ENCODE results near the gene SUSD6.

SUSD6 gene, protein sequence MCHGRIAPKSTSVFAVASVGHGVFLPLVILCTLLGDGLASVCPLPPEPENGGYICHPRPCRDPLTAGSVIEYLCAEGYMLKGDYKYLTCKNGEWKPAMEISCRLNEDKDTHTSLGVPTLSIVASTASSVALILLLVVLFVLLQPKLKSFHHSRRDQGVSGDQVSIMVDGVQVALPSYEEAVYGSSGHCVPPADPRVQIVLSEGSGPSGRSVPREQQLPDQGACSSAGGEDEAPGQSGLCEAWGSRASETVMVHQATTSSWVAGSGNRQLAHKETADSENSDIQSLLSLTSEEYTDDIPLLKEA

DNA sequence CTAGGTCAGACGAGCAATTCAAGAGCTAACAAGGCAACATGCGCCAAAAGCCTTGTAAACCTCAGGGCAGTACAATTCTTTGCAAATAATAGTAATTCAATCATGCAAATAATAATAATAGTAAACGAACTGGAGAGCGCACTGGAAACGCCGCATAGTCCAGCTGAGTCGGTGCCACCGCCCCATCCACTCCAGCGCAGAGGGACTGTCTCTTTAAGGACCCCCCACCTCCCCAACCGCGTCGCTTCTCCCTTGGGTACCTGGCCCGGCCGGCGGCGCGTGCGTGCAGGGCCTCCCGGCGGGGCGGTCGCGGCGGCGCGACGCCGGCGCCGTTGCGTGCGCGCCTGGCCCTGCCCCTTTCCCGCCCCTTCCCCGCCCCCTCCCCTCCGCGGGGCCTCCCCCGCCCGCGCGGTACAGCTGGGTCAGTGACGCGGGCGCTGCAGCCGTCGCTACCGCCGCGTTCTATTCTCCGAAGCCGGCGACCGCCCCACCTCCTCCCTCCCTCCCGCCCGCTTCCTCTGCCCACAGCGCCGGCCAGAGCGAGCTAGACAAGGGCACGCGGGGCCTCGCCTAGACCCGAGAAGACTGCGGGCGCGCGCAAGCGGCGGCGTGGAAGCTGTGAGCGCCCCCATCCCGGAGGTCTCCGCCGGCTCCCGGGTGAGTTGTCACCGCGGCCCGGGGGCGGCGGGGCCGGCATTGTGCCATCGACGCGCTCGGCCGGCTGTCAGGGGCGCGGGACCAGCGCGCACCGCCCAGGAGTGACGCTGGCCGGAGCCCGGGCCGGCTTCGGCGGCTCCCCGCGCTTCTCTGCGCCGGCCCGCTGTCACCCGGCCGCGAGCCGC, at the start of gene SUSD6:
SUSD6 (plus strand) TSS at position 425 of the 842 bp plus-strand sequence. CDS start 46,997 bp downstream, outside the sequence.
- peak; percentile 44; the same call in 1 of the 2 replicates for TF ChIP-seq POLR2A (IDR thresholded peaks at IDR 0.05; ENCODE audit: low read depth, low read length)
- DNase-seq (ENCODE audit: insufficient read length, low spot score) (peak; percentile 79), FAIRE-seq (no peak)

DNA sequence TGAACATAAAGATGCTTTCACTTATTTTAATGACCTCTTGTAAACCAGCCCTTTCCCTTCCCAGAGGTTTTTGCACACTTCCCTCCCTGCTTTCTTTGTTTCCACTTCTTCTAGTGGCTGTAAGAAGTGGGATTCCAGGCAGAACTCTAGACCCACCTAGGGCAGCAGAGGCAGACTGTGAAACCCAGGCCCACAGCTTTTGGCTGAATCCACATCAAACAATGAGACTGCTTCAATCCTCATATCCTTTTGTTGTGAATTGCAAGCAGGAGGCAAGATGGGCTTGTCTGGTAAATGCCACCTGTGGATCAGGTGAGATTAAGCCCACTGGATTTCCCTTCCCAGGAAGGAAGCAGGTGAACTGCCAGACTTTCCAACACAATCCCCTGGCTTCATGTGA, 49.5 kb upstream of the SUSD6 start:
- FAIRE-seq, result no peak
- no peak for DNase-seq (ENCODE audit: insufficient read length, low spot score)
- TF ChIP-seq POLR2A (IDR thresholded peaks at IDR 0.05; ENCODE audit: low read depth, low read length), result no peak

DNA sequence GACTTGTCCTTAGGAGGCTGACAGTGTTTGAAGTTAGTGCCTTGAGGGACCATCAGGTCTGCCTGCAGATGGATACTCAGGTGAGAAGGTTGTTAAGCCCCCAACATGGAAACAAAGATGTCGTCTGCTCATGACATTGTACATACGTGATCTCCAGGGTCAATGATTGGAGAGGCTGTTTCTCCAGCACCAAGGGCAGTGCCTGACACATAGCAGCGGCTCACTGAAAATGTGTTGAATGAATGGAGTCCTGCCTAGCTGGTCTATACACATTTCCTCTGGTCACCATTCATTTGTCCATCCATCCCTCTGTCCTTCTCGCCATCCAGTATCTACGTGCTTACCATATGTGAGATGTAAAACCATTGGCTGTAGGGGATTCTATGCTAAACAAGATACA, 43.8 kb upstream of the SUSD6 start:
- DNase-seq (ENCODE audit: insufficient read length, low spot score) (no peak), FAIRE-seq (no peak)
- no peak for TF ChIP-seq POLR2A (IDR thresholded peaks at IDR 0.05; ENCODE audit: low read depth, low read length)

DNA sequence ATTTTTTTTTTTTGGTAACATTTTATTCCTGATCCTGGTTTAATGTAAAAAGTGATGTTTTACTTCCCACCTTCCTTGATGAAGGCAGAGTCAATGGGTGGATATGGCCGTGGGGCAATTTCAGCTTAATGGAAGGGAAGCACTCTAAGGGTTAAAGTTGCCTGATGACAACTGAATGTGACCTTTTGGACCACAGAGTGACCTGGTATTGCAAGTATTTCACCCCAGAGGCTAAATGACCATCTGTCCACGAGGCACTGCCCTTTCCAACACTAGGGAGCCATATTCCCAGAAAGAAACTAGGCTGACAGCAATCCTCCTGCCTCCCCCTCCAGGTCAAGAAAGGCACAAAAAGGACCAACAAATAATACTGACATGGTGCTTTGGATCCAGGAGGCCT, 41.5 kb upstream of the SUSD6 start:
- no peak for FAIRE-seq
- no peak for TF ChIP-seq POLR2A (IDR thresholded peaks at IDR 0.05; ENCODE audit: low read depth, low read length)
- DNase-seq (ENCODE audit: insufficient read length, low spot score), result no peak

DNA sequence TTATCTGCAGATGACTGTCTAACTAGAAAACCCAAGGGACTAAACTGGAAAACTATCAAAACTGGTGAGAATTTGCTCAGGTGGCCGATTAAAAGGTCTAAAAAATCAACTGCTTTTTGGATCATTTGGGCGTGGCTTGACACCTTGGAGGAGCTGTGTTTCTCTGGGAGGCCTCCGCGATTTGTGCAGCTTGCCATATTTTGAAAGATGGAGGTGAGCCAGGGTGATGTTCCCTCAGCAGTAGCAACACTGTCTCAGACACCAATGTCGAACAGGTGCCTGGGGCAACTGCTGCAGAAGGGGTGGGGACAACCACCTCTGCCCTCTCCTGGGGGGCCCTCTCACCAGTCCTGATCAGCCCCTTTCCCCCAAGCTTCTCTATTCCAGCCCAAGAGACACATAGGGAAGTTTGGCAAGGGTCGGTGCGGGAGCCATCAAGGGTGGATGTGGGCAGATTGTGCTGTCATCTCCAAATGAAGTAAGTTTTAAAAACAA, 40.5 kb upstream of the SUSD6 start:
- FAIRE-seq (no peak), DNase-seq (ENCODE audit: insufficient read length, low spot score) (no peak)
- TF ChIP-seq POLR2A (IDR thresholded peaks at IDR 0.05; ENCODE audit: low read depth, low read length), result no peak

DNA sequence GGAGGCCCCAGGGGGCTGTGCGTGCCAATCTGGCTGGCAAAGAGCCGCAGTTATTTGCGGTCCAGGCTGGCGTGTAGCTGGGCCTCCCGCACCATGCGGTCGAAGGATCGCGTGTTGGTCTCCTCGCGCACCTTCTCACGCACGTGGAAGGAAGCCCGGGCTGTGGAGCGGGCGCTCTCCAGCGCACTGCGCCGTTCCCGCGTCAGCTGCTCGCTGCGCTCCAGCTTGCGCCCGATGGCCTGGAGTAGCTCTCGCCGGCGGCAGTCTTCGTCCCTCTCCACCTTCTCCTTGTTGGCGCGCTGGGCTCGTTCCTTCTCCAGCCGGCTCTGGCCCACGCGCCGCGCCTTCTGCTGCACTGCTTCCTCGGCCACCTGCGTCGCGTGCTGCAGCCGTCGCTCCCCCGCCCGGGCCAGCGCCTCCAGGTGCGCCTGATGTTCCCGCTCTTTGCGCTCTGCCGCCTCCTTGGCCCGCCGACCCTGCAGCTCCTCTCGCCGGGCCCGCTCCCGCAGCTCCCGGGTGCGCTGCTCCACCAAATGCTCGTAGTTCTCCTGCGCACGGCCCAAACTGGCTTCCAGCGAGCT, 39.9 kb upstream of the SUSD6 start:
- TF ChIP-seq POLR2A (IDR thresholded peaks at IDR 0.05; ENCODE audit: low read depth, low read length), result no peak
- DNase-seq (ENCODE audit: insufficient read length, low spot score) (no peak), FAIRE-seq (no peak)

DNA sequence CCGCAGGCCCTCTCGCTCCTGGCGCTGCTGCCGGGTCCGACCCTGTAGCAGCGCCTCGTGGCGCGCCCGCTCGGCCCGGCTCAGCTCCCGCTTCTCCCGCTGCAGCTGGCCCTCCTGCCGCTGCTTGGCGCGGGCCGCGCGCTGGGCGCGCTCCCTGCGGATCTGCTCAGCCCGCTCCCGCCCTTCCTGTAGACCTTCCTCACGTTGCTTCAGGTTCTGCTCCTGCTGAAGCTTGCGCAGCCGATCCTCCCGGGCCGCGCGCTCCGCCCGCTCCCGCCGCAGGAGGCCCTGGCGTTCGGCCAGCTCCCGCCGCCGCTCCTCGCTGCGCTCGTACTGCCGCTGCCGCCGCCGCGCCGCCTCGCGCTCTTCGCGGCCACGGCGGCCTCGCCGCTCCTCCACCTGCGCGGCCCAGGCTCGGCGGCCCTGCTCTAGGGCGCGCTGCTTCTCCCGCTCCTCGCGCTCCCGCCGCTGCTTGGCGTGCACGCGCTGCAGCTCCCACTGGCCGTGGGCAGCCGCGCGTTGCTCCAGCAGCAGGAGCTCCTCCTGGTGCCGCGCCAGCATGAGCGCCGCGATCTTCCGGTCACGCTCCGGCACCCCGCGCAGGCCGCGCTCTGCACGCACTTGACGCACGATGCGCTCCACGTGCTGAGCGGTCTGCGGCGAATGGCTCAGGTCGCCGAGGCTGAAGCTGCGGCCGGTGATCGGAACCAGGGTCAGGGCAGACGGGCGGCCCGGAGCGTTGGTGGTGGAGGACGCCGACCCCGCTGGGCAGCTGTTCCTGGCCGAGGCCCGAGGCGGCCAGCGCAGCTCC, 39.2 kb upstream of the SUSD6 start:
- TF ChIP-seq POLR2A (IDR thresholded peaks at IDR 0.05; ENCODE audit: low read depth, low read length), result no peak
- DNase-seq (ENCODE audit: insufficient read length, low spot score) (no peak), FAIRE-seq (no peak)

DNA sequence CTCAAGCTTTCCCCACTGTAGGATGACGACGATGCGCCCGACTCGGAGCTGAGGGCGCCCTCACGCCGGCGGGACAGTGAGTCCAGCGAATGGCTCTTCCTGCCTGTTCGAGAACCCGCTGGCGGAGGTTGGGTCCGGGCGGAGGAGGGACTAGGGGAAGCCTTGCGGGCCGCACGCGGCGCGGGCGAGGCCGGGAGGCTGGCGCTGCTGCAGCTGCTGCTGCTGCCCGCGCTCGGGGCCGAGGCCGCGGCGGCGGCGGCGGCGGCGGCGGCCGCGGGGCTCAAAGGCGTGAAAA, 38.6 kb upstream of the SUSD6 start:
- no peak for DNase-seq (ENCODE audit: insufficient read length, low spot score)
- TF ChIP-seq POLR2A (IDR thresholded peaks at IDR 0.05; ENCODE audit: low read depth, low read length), result no peak
- FAIRE-seq, result no peak

DNA sequence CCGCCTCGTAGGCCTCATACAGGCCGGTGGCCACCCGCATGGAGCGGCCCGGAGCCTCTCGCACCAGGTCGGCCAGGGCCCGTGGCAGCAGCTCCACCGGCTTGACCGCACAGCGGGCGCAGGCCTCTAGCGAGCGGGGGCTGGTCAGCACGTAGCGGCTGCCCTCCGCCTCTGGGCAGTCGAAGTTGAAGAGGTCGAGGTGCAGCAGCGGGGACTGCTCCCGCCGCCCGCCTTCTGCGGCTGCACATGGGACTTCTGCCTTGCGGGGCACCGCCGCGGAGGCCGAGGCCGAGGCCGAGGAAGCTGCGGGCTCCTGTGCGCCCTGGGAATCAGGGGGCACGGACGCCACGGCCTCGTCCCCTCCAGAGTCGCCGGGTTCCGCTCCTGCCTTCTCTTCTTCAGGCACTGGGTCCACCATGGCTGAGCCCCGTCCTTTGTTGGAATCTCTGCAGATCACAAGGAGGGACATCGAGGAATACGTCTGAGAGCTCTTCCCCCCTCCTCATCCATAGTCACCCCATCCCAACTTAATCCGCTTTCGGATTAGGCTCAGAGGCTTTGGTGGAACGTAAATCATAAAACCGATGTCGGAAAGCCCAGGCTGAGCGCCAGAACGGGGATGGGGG, 38.1 kb upstream of the SUSD6 start:
- no peak for TF ChIP-seq POLR2A (IDR thresholded peaks at IDR 0.05; ENCODE audit: low read depth, low read length)
- FAIRE-seq (no peak), DNase-seq (ENCODE audit: insufficient read length, low spot score) (no peak)

DNA sequence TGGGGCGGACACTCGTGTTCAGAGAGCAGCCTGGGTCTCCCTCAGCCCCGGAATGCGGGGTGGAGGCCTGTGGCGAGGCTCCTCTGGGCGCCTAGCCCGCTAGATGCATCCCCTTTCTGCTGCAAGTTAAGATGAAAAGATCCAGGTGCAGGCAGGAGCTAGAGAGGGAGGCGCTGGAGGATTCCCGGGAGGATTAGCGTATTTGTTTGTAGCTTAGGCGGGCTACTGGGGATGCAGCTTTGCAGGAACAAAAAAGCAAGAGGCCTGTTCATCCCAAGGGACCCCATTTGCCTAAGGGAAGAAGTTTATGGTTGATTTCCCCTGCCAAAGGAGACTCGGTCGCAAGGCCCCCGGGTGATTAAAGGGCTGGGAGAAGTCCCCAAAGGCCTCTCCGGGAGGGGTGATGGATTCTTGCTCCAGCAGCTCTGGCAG, 37.5 kb upstream of the SUSD6 start:
- TF ChIP-seq POLR2A (IDR thresholded peaks at IDR 0.05; ENCODE audit: low read depth, low read length), result no peak
- FAIRE-seq, result no peak
- DNase-seq (ENCODE audit: insufficient read length, low spot score), result no peak

DNA sequence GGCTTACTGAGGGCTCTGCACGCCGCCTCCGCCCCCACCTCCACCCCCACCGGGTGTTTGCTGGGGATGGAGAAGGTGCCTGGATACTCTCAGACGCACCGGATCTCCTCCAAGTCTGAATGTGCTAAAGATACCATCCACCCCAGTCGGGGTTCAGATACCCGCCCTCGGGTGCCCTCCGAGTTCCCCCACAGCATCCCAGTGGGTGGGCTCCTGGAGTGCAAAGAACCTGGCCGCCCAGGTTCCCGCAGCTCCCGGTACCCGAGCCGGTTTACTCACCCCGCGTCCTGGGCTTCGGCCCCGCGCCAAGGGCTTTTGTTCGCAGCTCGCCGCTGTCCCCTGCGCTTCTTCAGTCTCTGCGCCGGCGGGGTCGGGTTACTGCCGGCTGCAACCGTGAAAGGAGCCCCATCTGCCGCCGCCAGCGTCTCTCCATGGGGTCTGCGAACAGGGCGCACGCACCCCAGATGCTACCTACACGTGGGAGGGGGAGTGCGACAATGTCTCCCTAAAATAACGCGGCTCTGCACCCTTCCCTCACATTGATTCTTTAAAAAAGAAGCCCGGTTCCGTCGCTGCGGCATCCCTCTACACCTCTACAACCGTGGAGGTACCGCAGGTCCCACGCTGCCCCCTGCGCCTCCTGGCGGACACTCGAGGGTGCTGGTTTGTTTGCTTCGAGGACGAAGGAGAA, 37.0 kb upstream of the SUSD6 start, which contains the start of gene CCDC177:
CCDC177 (minus strand) TSS at position 609 of the 691 bp plus-strand sequence. CDS start 1,249 bp downstream, outside the sequence.
- FAIRE-seq (no peak), DNase-seq (ENCODE audit: insufficient read length, low spot score) (peak; percentile 62)
- TF ChIP-seq POLR2A (IDR thresholded peaks at IDR 0.05; ENCODE audit: low read depth, low read length), result no peak

DNA sequence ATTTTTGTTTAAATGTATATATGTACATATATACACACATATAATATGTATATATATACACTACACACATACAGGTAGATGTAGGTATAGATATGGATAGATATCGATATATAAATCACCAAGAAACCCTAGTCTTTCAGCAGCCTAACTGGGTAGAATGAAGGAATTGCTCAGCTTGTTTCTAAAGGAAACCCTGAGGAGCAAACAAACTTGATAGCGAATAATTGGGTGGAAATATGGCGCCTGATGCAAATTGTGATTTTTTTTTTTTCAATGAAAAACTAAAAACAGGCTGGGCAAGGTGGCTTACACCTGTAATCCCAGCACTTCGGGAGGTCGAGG, 36.5 kb upstream of the SUSD6 start:
- DNase-seq (ENCODE audit: insufficient read length, low spot score) (no peak), FAIRE-seq (no peak)
- TF ChIP-seq POLR2A (IDR thresholded peaks at IDR 0.05; ENCODE audit: low read depth, low read length), result no peak

DNA sequence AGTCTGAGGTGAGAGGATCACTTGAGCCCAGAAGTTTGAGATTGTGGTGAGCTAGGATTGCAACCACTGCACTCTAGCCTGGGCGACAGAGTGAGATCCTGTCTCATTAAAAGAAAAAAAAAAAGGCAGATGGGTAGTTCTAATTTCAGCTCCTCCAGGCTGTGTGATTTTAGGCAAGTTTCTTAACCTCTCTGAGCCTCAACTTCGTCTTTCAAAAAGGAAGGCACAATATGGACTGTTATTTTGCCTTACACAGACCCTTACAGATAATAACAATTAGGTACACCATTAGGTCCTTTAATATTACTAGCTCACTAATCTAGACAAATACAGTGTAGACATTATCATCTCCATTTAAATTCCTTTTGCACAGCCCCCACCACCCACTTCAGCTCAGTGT, 31.9 kb upstream of the SUSD6 start:
- DNase-seq (ENCODE audit: insufficient read length, low spot score), result no peak
- no peak for FAIRE-seq

More for the DNA sequence above, 31.9 kb upstream of the SUSD6 start:
- TF ChIP-seq POLR2A (IDR thresholded peaks at IDR 0.05; ENCODE audit: low read depth, low read length), result no peak

Measured in H54 (cell line).